ENCODE results near the gene FGF1. TPM values are rescaled to one million over a fixed set of nuclear protein-coding genes. Genes with fewer than 3 reads are reported as not detected.
A peak's percentile ranks its signal among the peaks of the same experiment; 100 is the strongest.

The FGF1 gene
- total and polyA plus RNA-seq, 2 donors (not counting 3 experiments of a cell fraction or from before 2014, with no cell fraction given): not detected

DNA sequence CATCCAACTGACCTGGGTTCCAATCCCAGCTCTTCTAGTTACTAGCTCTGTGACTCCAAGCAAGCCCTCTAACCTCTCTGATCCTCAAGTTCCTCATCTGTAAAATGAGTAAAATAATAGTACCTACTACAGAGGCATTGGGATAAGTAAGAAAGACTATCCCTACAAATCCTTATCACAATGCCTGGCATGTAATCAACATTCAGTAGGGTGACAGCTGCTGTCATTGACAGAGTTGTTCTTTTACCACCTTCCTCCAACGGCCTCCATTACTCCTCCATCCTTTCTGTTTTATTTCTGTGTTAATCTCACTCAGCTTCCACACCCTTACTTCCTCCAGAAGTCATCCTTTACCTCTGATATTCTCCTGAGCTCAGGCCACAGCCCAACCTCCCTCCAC is 40.4 kb downstream of the FGF1 start:
- Histone ChIP-seq H4K20me1 (replicated peaks; ENCODE audit: control insufficient read depth, extremely low read depth, insufficient read depth, low read length) (no peaks in the 10 kb centered on the region), H3K36me3 (ENCODE audit: control insufficient read depth in 2 of 2, extremely low read depth in 1 of 2, insufficient read depth in 2 of 2, low read length in 2 of 2) (no peaks in the 10 kb centered on the region), H3K9me1 (replicated peaks; ENCODE audit: control insufficient read depth, extremely low read depth, insufficient read depth, low read length) (no peaks in the 10 kb centered on the region), H3K27me3 (ENCODE audit: control insufficient read depth in 2 of 2, insufficient read depth in 2 of 2, low read length in 2 of 2) (peaks cover 0 to 2% of the 10 kb centered on the region in 2 experiments), H3K4me2 (ENCODE audit: insufficient read depth, low read length) (peak overlapping the region; percentile 32), H3K79me2 (ENCODE audit: control insufficient read depth, insufficient read depth, low read length) (no peaks in the 10 kb centered on the region), H3K9ac (replicated peaks; ENCODE audit: extremely low read depth, insufficient read depth, low read length) (peak overlapping the region; percentile 56), H3K9me3 (replicated peaks; ENCODE audit: control insufficient read depth, insufficient read depth, low read length) (no peaks in the 10 kb centered on the region), H3K4me3 (replicated peaks in 1 of 3; ENCODE audit: insufficient read depth in 1 of 3, low read depth in 1 of 3, low read length in 3 of 3) (no peak overlapping the region), H3K27ac (ENCODE audit: insufficient read depth, low read depth, low read length) (peak overlapping the region; percentile 82), H2AFZ (ENCODE audit: low read depth, low read length) (peak overlapping the region; percentile 87), H3K4me1 (ENCODE audit: control insufficient read depth, extremely low read depth, insufficient read depth, low read length) (peaks cover 12% of the 10 kb centered on the region)
- ChIA-PET POLR2A (interaction anchor here (1.2 kb wide), 1 partner anchor 10 kb away, joined by 3 read pairs; no protein-coding TSS in a partner anchor), CTCF (interaction anchor here (0.8 to 3.7 kb wide), 13 partner anchors 9 to 243 kb away, joined by 3 to 61 read pairs (median 4); no protein-coding TSS in a partner anchor)
- dilution Hi-C loops (cut with MboI; ENCODE audit: extremely low pct_ligation_motif_present, low sequenced_read_pairs): no loop called here
- FAIRE-seq (no peak), DNase-seq (ENCODE audit: low read depth, low spot score) (no peak)
- TF ChIP-seq POLR2AphosphoS5 (IDR thresholded peaks at IDR 0.05; ENCODE audit: insufficient read depth, low read depth, low read length) (no peak), JUN (IDR thresholded peaks at IDR 0.05; ENCODE audit: borderline replicate concordance, insufficient read depth, insufficient read length, low read depth) (no peak), GATA2 (IDR thresholded peaks at IDR 0.05; ENCODE audit: insufficient read depth, insufficient read length, low read depth, low read length) (no peak), FOS (IDR thresholded peaks at IDR 0.05; ENCODE audit: borderline replicate concordance, insufficient read depth, low read length) (no peak), EZH2 (IDR thresholded peaks at IDR 0.05; ENCODE audit: borderline replicate concordance, low read depth, low read length, severe bottlenecking) (no peak), MYC (IDR thresholded peaks at IDR 0.05; ENCODE audit: low read depth, low read length) (no peak), POLR2A (IDR thresholded peaks at IDR 0.05; ENCODE audit: low read depth, low read length) (no peak)
- TF ChIP-seq, protein P1, sequence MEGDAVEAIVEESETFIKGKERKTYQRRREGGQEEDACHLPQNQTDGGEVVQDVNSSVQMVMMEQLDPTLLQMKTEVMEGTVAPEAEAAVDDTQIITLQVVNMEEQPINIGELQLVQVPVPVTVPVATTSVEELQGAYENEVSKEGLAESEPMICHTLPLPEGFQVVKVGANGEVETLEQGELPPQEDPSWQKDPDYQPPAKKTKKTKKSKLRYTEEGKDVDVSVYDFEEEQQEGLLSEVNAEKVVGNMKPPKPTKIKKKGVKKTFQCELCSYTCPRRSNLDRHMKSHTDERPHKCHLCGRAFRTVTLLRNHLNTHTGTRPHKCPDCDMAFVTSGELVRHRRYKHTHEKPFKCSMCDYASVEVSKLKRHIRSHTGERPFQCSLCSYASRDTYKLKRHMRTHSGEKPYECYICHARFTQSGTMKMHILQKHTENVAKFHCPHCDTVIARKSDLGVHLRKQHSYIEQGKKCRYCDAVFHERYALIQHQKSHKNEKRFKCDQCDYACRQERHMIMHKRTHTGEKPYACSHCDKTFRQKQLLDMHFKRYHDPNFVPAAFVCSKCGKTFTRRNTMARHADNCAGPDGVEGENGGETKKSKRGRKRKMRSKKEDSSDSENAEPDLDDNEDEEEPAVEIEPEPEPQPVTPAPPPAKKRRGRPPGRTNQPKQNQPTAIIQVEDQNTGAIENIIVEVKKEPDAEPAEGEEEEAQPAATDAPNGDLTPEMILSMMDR (IDR thresholded peaks at IDR 0.05; ENCODE audit: extremely low read depth in 1 of 2, insufficient read depth in 1 of 2, low read depth in 1 of 2, low read length in 2 of 2): no peak
- TF ChIP-seq, protein P2, sequence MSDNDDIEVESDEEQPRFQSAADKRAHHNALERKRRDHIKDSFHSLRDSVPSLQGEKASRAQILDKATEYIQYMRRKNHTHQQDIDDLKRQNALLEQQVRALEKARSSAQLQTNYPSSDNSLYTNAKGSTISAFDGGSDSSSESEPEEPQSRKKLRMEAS (IDR thresholded peaks at IDR 0.05; ENCODE audit: insufficient read depth, insufficient read length): no peak
- intact Hi-C loops (cut with micrococcal nuclease): loop anchor here (1.0 to 2.0 kb wide), 2 partner anchors 13 to 14 kb away; no protein-coding TSS in a partner anchor
- TSS peak; percentile 78 for BruUV-seq (replicated peaks)

All from endothelial cell of umbilical vein (primary cell).